ENCODE measurements around the gene ELOVL2.

DNA sequence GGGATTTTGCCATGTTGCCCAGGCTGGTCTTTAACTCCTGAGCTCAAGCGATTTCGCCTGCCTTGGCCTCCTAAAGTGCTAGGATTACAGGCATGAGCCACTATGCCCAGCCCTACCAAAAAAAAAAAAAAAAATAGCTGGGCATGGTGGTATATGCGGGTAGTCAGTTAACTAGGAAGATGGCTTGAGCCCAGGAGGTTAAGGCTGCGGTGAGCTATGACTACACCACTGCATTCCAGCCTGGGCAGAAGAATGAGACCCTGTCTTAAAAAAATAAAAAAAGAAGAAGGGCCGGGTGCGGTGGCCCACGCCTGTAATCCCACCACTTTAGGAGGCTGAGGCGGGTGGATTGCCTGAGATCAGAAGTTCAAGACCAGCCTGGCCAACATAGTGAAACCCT lies 50.2 kb downstream of the ELOVL2 start:
- TF ChIP-seq POLR2A (IDR thresholded peaks at IDR 0.05) (no peak), EP300 (IDR thresholded peaks at IDR 0.05) (no peak)
- TF ChIP-seq, protein P1, sequence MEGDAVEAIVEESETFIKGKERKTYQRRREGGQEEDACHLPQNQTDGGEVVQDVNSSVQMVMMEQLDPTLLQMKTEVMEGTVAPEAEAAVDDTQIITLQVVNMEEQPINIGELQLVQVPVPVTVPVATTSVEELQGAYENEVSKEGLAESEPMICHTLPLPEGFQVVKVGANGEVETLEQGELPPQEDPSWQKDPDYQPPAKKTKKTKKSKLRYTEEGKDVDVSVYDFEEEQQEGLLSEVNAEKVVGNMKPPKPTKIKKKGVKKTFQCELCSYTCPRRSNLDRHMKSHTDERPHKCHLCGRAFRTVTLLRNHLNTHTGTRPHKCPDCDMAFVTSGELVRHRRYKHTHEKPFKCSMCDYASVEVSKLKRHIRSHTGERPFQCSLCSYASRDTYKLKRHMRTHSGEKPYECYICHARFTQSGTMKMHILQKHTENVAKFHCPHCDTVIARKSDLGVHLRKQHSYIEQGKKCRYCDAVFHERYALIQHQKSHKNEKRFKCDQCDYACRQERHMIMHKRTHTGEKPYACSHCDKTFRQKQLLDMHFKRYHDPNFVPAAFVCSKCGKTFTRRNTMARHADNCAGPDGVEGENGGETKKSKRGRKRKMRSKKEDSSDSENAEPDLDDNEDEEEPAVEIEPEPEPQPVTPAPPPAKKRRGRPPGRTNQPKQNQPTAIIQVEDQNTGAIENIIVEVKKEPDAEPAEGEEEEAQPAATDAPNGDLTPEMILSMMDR (IDR thresholded peaks at IDR 0.05), result no peak

All from sigmoid colon (tissue), 4 donors.